ENCODE data around the gene SPP1.

DNA sequence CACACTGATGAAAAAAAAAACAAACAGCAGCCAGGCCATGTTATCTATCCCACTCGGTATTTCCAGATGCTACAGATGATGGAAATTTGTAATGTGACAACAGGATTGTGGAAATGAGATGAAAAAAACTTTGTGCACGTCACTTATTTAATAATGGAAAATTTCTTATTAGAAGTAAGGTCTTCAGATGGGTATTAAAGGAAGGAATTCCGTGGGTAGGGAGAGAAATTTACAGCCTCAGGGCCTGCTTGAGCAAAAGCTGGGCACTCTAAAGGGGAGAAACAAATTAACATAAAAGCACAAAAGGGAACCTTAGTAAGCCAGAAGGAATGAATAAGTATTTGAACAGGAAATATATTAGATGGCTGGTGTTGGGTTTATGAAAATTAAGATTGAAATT is 27.7 kb downstream of the SPP1 start:
- TF ChIP-seq WT1 (tag by site-specific recombination; IDR thresholded peaks at IDR 0.05) (no peak), ZBTB10 (tag by site-specific recombination; IDR thresholded peaks at IDR 0.05) (no peak), ZNF274 (IDR thresholded peaks at IDR 0.05; ENCODE audit: low read length) (no peak), ZNF274 (tag by site-specific recombination; IDR thresholded peaks at IDR 0.05; ENCODE audit: borderline replicate concordance) (no peak), ZNF830 (tag by site-specific recombination; IDR thresholded peaks at IDR 0.05; ENCODE audit: low read depth) (no peak), ZNF24 (tag by site-specific recombination; IDR thresholded peaks at IDR 0.05) (no peak), CTCF (tag by site-specific recombination; IDR thresholded peaks at IDR 0.05) (no peak)
- TF ChIP-seq, protein P1, sequence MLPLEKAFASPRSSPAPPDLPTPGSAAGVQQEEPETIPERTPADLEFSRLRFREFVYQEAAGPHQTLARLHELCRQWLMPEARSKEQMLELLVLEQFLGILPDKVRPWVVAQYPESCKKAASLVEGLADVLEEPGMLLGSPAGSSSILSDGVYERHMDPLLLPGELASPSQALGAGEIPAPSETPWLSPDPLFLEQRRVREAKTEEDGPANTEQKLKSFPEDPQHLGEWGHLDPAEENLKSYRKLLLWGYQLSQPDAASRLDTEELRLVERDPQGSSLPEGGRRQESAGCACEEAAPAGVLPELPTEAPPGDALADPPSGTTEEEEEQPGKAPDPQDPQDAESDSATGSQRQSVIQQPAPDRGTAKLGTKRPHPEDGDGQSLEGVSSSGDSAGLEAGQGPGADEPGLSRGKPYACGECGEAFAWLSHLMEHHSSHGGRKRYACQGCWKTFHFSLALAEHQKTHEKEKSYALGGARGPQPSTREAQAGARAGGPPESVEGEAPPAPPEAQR (tag by site-specific recombination; IDR thresholded peaks at IDR 0.05), result no peak
- TF ChIP-seq, protein P2, sequence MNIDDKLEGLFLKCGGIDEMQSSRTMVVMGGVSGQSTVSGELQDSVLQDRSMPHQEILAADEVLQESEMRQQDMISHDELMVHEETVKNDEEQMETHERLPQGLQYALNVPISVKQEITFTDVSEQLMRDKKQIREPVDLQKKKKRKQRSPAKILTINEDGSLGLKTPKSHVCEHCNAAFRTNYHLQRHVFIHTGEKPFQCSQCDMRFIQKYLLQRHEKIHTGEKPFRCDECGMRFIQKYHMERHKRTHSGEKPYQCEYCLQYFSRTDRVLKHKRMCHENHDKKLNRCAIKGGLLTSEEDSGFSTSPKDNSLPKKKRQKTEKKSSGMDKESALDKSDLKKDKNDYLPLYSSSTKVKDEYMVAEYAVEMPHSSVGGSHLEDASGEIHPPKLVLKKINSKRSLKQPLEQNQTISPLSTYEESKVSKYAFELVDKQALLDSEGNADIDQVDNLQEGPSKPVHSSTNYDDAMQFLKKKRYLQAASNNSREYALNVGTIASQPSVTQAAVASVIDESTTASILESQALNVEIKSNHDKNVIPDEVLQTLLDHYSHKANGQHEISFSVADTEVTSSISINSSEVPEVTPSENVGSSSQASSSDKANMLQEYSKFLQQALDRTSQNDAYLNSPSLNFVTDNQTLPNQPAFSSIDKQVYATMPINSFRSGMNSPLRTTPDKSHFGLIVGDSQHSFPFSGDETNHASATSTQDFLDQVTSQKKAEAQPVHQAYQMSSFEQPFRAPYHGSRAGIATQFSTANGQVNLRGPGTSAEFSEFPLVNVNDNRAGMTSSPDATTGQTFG (tag by site-specific recombination; IDR thresholded peaks at IDR 0.05; ENCODE audit: borderline replicate concordance), result no peak
